Uterus (tissue), 4 donors: ENCODE results near the gene SMIM7. TPM values are rescaled to one million over a fixed set of nuclear protein-coding genes. Genes with fewer than 3 reads are reported as not detected.

ENCODE experiments used
- DNase-seq, 2 donors: peaks; one replicate each; pipeline ENCODE4 v3.0.0-alpha.2; 2019 to 2020
- H3K27ac ChIP-seq, 2 donors: fragments of 200-600 bp; sonication (generic); 1 replicate in 1 of 2; 2 replicates in 1 of 2; pipeline ENCODE4 v1.5.1; 2016 to 2018
- H3K27me3 ChIP-seq, 2 donors: fragments of 200-600 bp; sonication (generic); one replicate each; pipeline ENCODE4 v1.5.1; 2018 to 2019; ENCODE audit warnings: control low read depth in 1 of 2
- H3K36me3 ChIP-seq, 2 donors: fragments of 200-600 bp; sonication (generic); one replicate each; pipeline ENCODE4 v1.5.1; 2019; ENCODE audit warnings: control low read depth in 1 of 2
- H3K4me1 ChIP-seq, 2 donors: fragments of 200-600 bp; sonication (generic); one replicate each; pipeline ENCODE4 v1.5.1; 2018 to 2019; ENCODE audit warnings: control low read depth in 1 of 2
- H3K4me3 ChIP-seq, 2 donors: fragments of 200-600 bp; sonication (generic); 1 replicate in 1 of 2; 2 replicates in 1 of 2; pipeline ENCODE4 v1.5.1; 2018 to 2019; ENCODE audit warnings: mild to moderate bottlenecking in 1 of 2
- H3K9me3 ChIP-seq, 2 donors: fragments of 200-600 bp; sonication (generic); one replicate each; pipeline ENCODE4 v1.5.1; 2019; ENCODE audit warnings: control low read depth in 1 of 2
- CTCF ChIP-seq, 4 experiments: fragments of 200-600 bp in 2 of 4; fragments of 450-650 bp in 2 of 4; sonication (generic) in 2 of 4; IDR thresholded peaks; one replicate each; pipeline ENCODE4 v1.5.1; 2016 to 2019; ENCODE audit warnings: antibody characterized with exemption in 4 of 4, mild to moderate bottlenecking in 2 of 4, moderate library complexity in 1 of 4
- POLR2A ChIP-seq, 2 donors: fragments of 450-650 bp; IDR thresholded peaks; one replicate each; pipeline ENCODE4 v1.6.1; 2016; ENCODE audit warnings: antibody characterized with exemption in 2 of 2, mild to moderate bottlenecking in 1 of 2, moderate library complexity in 1 of 2
- intact Hi-C: fragments of 100-400 bp; cut with DNase I; formaldehyde crosslinking; loops from one replicate; pipeline ENCODE4 v1.15.1; 2023; ENCODE audit warnings: low total_unique reads
- total RNA-seq, 4 donors: library from RNA; depleted of rRNA in 3 of 4; stranded (reverse); fragments of >200 nt in 3 of 4; gene quantifications; one replicate each; pipeline versions ENCODE4 v1.1.0 to v1.2.4, GENCODE V29; 2014 to 2023
- donor health status: DM: yes; HTN: yes; CAD: no.

SMIM7 gene
- total RNA-seq, 4 donors from 2014 or later = 26.6 to 144 (median 85.0) TPM

GRCh38 chr19:16605553-16605994, 54.4 kb downstream of the SMIM7 start:
- no peak overlapping the region for H3K4me3 ChIP-seq
- intact Hi-C loops = no loop called here
- no peaks in the 10 kb centered on the region for H3K9me3 ChIP-seq
- peaks cover 10 to 18% of the 10 kb centered on the region in 2 donors for H3K4me1 ChIP-seq
- no peak for TF ChIP-seq POLR2A (IDR thresholded peaks at IDR 0.05)
- TF ChIP-seq CTCF (IDR thresholded peaks at IDR 0.05) = no peak
- no peaks in the 10 kb centered on the region for H3K36me3 ChIP-seq
- peak in 1 of 2 donors; percentile 44 for DNase-seq
- H3K27me3 ChIP-seq = no peaks in the 10 kb centered on the region
- peak overlapping the region; percentile 88 to 96 for H3K27ac ChIP-seq

GRCh38 chr19:16605115-16605514, 54.8 kb downstream of the SMIM7 start:
- H3K27me3 ChIP-seq = no peaks in the 10 kb centered on the region
- H3K4me3 ChIP-seq = no peak overlapping the region
- no peak for DNase-seq
- peaks cover 8 to 18% of the 10 kb centered on the region in 2 donors for H3K4me1 ChIP-seq
- TF ChIP-seq CTCF (IDR thresholded peaks at IDR 0.05) (no peak), POLR2A (IDR thresholded peaks at IDR 0.05) (no peak)
- peak overlapping the region; percentile 88 to 96 for H3K27ac ChIP-seq
- H3K9me3 ChIP-seq = no peaks in the 10 kb centered on the region
- H3K36me3 ChIP-seq = no peaks in the 10 kb centered on the region
- intact Hi-C loops = no loop called here

GRCh38 chr19:16604615-16605014, 55.3 kb downstream of the SMIM7 start:
- TF ChIP-seq POLR2A (IDR thresholded peaks at IDR 0.05) (no peak), CTCF (IDR thresholded peaks at IDR 0.05) (no peak)
- intact Hi-C loops = no loop called here
- H3K4me1 ChIP-seq = peaks cover 3 to 13% of the 10 kb centered on the region in 2 donors
- no peak for DNase-seq
- H3K4me3 ChIP-seq = no peak overlapping the region
- no peaks in the 10 kb centered on the region for H3K9me3 ChIP-seq
- no peaks in the 10 kb centered on the region for H3K27me3 ChIP-seq
- peak overlapping the region in 1 of 2 donors; percentile 27 for H3K27ac ChIP-seq
- H3K36me3 ChIP-seq = no peaks in the 10 kb centered on the region

GRCh38 chr19:16603090-16603489, 56.9 kb downstream of the SMIM7 start:
- DNase-seq = no peak
- Histone ChIP-seq H3K9me3 (no peaks in the 10 kb centered on the region), H3K27ac (no peak overlapping the region), H3K36me3 (no peaks in the 10 kb centered on the region), H3K4me1 (peaks cover 0 to 20% of the 10 kb centered on the region in 2 donors), H3K27me3 (no peaks in the 10 kb centered on the region), H3K4me3 (no peak overlapping the region)
- intact Hi-C loops = no loop called here
- TF ChIP-seq CTCF (IDR thresholded peaks at IDR 0.05) (no peak), POLR2A (IDR thresholded peaks at IDR 0.05) (no peak)

GRCh38 chr19:16601378-16602052, 58.4 kb downstream of the SMIM7 start:
- Histone ChIP-seq H3K36me3 (no peaks in the 10 kb centered on the region), H3K4me1 (peaks cover 0 to 21% of the 10 kb centered on the region in 2 donors), H3K27ac (no peak overlapping the region), H3K4me3 (no peak overlapping the region), H3K9me3 (no peaks in the 10 kb centered on the region), H3K27me3 (no peaks in the 10 kb centered on the region)
- DNase-seq = no peak
- TF ChIP-seq CTCF (IDR thresholded peaks at IDR 0.05) = no peak
- TF ChIP-seq POLR2A (IDR thresholded peaks at IDR 0.05) = no peak
- intact Hi-C loops = no loop called here
